GM18867 (cell line): ENCODE data around the gene CAMK2D.

Experiments used
- ATAC-seq: cut with Tn5 transposase; IDR thresholded peaks from one replicate; pipeline ENCODE4 v1.9.1; 2021; ENCODE audit warnings: mild to moderate bottlenecking, moderate library complexity; ENCODE audit not compliant: unreplicated experiment

Gene CAMK2D

GRCh38 chr4:113407409-113407808, 354.1 kb downstream of the CAMK2D start:
- ATAC-seq: no peak

DNA sequence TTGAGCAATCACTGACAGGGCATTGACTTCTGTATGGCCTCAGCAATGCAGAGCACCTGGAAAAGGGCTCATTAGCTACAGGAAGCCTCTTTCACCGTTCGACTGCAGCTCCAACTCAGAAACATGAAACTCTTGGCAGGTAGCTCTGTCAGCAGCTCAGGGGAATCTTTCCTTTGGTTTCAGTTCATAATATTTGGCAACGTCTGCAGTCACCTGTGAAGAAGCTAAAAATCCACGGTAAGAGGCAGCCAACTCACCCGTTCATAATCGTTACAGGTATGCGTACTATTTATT, 354.9 kb downstream of the CAMK2D start:
- ATAC-seq: no peak

DNA sequence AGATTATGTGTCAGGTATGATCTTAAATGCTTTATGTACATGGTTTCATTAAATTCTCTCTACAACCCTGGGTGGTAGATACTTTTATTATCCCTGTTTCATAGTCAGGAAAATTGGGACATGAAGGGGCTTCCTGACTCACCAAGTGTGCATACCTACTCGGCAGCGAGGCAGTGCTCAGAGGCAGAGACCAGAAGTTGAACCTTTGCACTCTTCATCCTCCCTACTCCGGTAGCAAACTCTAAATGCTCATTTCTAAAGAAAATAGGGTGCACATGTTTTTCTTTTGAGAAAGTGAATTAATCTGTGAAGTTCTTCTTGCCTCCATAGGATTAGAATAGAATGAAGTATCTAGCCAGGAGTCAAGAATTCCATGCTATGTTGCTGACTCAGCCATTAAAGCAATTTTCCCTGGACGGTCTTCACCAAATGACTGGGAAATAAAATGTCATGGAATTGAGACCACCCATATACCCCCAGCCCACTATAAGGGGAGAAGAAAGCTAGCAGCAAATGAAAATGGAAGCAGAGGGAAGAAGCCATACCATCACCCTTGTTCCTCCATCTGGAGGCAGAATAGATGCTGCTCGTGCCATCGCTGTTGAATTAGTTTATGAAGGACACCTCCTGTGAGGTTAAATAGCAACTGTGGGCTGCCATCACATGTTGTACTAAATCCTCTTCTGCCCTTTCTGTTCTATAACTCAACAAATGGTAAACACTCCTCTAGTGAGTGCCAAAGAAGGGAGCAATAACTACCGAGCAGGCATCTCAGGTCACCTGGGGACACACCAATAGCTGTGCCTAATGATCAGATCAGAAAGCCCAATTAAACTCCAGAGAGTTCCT, 355.4 kb downstream of the CAMK2D start:
- no peak for ATAC-seq

- no peak for ATAC-seq
Measured at GRCh38 chr4:113404841-113405240, 356.7 kb downstream of the CAMK2D start.

- no peak for ATAC-seq
Measured at GRCh38 chr4:113404167-113404571, 357.4 kb downstream of the CAMK2D start.
